GM18520 (cell line): ENCODE results near the gene HSPBP1.

Experiments used
- ATAC-seq: cut with Tn5 transposase; IDR thresholded peaks from one replicate; pipeline ENCODE4 v1.9.1; 2021; ENCODE audit not compliant: unreplicated experiment

The HSPBP1 gene

GRCh38 chr19:55276720-55277430, 3.0 kb downstream of the HSPBP1 start:
- ATAC-seq, result no peak

DNA sequence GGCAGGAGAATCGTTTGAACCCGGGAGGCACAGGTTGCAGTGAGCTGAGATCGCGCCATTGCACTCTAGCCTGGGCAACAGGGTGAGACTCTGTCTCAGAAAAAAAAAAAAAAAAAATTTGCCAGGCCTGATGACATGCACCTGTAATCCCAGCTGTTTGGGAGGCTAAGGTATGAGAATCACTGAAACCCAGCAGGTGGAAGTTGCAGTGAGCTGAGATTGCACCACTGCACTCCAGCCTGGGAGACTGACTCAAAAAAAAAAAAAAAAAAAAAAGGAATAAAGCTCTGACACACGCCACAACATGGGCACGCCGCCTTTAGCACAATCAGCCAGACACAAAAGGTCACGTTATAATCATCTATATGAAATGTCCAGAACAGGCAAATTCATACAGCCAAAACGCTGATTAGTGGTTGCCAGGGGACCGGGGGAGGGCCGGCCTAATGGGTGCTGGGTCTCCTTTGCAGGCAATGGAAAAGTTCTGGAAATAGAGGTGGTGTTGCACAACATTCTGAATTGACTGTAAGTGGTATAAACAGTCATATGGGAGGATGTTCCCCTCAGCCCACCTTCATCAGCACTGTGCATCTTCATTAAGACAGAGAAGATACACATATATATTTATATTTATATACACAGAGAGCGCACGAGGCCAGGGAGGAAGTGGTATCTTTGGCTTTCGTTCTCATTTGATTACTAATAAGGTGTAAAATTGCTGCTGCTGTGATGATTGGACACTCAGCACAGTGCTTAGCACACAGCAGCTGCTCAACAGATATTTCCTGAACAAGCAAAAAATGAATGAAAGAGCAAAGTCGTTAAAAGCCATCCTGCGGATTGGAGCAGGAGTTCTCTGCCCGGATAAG, 3.8 kb downstream of the HSPBP1 start:
- peak; percentile 44 for ATAC-seq

GRCh38 chr19:55273978-55274707, 5.8 kb downstream of the HSPBP1 start:
- no peak for ATAC-seq

DNA sequence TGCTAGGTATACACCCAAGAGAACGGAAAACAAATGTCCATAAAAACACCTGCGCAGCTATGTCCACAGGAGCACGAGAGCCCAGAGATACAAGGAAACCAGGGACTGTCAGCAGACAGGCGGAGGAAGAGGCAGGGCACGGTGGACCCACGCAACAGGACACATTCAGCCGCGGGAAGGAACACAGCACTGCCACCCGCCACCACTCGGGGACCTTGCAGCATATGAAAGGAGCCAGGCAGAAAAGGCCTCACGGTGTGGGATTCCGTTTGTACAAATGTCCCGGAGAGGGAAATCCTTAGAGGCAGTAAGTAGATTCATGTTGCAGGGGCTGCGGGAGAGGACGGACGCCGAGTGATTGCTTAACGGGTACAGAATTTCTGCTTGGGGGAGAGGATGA, 7.8 kb downstream of the HSPBP1 start:
- ATAC-seq, result no peak

DNA sequence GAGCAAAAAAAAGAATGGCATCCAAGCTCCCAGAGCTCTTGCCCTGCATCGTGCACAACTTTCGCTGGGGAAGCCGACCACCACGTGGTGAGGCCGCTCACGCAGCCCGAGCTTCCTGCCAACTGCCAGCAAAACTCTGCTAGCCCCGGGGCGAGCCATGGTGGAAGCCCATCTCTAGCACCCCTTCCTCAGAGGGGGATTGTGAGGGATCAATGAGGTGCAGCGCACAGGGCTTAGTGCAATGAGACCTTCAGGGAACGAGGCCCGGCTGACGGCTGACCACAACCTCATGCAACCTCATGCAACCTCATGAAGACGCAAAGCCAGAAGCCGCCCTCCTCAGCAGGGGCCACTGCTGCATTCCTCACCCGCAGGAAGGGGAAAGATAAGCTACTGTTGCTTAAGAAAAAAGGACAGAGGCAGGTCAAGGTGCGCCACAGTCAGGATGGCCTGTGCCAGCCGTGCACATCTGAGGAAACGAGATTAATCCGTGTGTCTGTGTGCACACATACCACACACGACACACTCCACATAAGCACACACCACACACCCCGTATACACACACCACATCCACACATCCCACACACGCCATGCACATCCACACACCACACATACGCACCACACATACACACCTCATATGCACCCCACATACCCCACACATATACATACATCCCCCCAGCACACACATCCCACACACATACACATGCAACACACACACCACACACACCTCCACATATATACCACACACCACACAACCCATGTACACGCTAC, 9.6 kb downstream of the HSPBP1 start:
- no peak for ATAC-seq

- ATAC-seq, result no peak
Observed at GRCh38 chr19:55269299-55269698, 10.6 kb downstream of the HSPBP1 start.

GRCh38 chr19:55266840-55267239, 13.1 kb downstream of the HSPBP1 start:
- ATAC-seq, result no peak

GRCh38 chr19:55266404-55266803, 13.5 kb downstream of the HSPBP1 start:
- ATAC-seq, result no peak

DNA sequence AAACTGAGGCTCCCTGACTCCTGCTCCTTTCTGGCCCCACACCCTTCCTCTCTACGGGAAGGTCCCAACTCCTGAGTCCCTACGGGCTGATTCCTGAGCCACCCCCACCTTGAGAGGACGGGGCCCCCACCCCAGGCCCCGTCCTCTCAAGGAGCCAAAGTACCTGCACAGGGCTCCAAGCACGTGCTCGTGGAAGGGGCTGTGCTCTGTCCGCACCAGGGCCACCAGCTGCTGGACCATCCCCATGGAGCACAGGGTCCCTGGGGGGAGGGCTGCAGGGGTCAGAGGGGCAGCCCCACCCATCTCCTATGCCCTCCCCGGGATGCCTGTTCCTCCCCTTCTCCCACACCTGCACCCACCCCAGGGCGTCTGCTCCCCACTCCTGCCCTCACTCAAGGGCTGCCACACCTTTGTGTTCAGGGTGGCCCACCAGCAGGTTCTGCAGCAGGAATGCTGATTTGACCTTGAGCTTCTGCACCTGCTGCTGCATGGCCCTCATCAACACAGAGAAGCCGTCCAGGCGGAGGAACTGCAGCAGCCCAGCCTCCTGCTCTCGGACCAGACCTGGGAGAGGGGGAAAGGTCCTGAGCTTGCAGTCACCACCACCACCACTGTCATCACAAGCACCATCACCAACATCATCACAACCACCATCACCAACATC, 14.1 kb downstream of the HSPBP1 start:
- ATAC-seq, result no peak

GRCh38 chr19:55265173-55265572, 14.7 kb downstream of the HSPBP1 start:
- no peak for ATAC-seq

DNA sequence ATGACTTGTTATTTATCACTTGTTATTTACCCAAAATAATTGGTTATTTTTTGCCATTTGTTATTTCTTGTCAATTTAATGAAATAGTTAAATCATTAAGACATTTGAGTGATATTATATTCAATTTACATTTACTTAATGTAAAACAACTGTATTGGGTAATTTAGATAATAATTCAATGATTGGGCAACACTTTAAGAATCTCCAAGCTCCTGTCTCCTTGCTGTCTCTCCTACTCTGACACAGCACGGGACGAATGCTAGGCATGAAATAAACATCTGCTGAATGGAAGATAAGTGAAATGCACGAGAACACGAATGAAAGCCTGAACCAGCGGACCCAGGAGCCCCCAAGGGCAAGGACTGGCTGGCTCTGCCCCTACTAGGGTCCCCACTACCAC, 15.4 kb downstream of the HSPBP1 start:
- no peak for ATAC-seq

DNA sequence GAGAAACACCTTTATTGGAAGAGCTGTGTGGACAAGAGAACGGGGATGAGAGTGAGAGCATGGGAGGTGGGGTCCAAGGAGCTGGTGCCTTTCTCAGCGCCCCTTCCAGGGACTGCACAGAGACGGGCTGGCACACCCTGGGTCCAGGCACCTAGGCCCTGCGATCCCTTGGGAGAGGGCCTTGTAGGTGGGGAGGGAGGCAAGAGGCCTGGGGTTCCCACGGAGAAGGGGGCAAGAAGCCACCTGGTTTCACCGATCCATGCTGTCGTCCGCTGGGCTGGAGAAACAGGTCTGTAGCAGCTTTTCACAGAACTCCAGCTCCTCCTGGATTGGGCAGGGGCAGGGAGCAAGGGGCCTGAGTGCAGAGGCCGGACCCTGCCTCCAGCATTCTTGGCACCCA, 17.6 kb downstream of the HSPBP1 start:
- ATAC-seq, result no peak

GRCh38 chr19:55261671-55262126, 18.2 kb downstream of the HSPBP1 start:
- no peak for ATAC-seq

DNA sequence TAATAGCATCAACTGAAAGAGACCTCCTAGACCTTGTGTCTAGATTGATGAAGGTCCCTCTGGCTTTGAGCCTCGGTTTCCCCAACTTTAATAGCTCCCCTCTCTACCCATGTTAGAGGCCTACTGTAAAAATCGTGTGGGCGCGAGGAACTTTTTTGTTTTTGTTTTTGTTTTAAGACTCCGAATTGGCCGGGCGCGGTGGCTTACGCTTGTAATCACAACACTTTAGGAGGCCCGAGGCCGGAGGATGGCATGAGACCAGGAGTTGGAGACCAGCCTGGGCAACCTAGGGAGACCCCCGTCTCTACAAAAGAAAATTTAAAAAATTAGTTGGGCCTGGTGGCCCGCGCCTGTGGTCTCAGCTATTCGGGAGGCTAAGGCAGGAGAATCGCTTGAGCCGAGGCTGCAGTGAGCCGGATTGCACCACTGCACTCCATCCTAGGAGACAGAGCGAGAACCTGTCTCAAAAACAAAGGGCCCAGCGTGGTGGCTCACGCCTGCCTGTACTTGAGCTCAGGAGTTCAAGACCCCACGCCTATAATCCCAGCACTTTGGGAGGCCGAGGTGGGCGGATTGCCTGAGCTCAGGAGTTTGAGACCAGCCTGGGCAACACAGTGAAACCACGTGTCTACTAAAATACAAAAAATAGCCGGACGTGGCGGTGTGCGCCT, 20.2 kb downstream of the HSPBP1 start:
- no peak for ATAC-seq

GRCh38 chr19:55258828-55259539, 20.9 kb downstream of the HSPBP1 start, which contains the start of gene PPP6R1:
PPP6R1 (minus strand) TSS chr19:55259017; CDS start chr19:55247103, 11,914 bp downstream.
- peak; percentile 74 for ATAC-seq

- ATAC-seq, result no peak
Observed at GRCh38 chr19:55258476-55258827, 21.5 kb downstream of the HSPBP1 start.

DNA sequence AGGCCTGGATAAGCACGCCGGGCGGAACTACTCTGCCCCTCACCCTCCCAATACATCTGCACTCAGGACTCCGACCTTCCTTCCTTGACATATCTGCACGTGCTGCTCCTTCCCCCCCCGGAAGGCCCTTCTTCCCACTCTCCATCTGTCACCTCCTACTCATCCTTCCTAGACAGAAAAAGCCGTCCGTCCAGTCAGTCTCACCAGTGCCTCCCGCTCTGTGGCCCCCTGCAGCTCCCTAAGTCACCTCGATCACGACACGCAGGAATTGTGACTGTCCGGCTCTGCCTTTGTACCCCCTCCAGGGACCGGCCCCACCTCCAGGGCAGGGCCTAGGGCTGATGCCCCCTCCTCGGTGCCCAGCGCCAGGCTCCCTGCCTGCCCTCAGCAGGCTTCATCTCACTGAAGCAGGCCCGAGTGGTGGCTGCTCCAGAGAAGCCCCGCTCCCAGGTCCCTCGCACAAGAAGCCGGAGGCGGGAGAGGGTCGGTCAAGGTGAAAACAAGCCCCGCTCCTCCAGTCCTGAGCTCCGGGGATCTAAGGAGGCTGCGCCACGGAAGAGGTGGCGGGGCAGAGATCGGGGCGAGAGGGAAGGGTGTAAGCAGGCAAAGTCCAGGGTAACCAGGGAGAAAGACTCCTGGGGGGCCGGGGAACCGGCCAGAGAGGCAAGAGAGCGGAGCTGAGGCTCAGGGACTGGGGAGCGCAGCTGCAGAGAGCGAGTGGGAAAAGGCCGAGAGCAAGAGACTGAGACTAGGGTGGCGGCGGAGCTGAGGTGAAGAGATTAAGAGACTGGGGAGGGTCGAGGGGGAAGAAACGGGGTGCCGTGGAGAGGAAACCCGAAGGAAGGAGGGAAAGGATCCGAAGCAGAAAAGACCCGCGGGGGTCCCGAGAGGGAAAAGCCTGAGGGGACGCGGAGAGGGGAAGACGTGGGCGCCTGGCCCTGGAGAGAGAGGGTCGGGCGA, 22.2 kb downstream of the HSPBP1 start:
- ATAC-seq, result no peak
